Activated CD4-positive, CD25-positive, alpha-beta regulatory T cell treated with anti-CD3 and anti-CD28 coated beads, Interleukin-2, amount 50 U/mL, for 24 hours (primary cell): Measurements from ENCODE around the gene ZNF25.
"Not testable (repeated sequence)": the region's sequence is repeated elsewhere in the genome, so short reads cannot be mapped to it uniquely, and the experiment has no call there.

Source experiments
- ATAC-seq, 2 donors: fragments of 150-1000 bp; cut with Tn5 transposase; one replicate each; pipeline ENCODE4 v1.10.0; 2021; ENCODE audit warnings: mild to moderate bottlenecking in 1 of 2, moderate library complexity in 1 of 2

The ZNF25 gene

DNA sequence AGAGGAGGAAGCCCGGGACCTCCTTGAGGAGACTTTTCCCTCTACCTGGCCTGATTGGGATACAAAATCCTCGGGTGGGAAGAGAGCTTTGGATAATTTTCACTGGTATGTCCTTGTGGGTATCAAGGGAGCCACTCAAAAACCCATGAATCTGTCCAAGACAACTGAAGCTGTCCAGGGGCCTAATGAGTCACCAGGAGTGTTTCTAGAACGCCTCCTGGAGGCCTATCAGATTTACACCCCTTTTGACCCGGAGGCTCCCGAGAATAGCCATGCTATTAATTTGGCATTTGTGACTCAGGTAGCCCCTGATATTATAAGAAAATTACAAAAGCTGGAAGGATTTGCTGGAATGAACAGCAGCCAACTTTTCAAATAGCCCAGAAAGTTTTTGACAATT lies 38.6 kb downstream of the ZNF25 start:
- ATAC-seq: no peak

DNA sequence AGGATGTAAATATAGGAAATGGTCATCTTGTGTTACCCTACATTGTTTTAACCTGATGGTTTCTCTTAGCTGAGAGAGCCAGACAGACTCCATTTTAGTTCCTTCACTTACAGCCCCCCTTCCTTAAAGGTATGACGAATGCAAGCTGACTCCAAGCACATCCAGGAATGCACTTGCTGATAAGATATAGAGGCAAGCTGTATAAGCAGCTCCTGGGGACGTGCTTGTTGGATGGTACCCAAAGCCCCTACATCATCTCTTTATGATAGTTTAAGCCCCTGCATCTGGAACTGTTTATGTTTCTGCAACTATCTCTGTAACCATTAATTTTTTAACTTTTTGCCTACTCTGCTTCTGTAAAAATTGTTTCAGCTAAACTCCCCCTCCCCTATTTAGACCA lies 41.7 kb downstream of the ZNF25 start:
- no peak for ATAC-seq

DNA sequence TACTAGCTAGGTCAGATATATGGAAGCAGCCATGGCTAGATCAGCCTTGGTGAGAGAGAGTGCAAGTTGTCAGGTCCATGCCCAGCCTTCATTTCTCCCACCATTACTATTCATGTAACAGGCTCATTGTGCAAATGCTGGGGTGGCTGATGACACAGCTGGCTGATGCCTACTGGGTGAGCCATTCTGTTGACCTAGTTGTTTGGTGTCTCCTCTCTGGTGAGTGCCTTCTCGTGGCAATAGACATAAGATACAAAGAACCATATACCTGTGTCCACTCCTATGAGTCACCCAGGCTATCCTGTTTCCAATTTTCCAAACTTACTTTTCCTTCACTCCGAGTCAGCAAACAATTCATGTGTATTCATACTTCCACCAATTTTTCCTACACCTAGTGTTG lies 46.0 kb downstream of the ZNF25 start:
- no peak for ATAC-seq

DNA sequence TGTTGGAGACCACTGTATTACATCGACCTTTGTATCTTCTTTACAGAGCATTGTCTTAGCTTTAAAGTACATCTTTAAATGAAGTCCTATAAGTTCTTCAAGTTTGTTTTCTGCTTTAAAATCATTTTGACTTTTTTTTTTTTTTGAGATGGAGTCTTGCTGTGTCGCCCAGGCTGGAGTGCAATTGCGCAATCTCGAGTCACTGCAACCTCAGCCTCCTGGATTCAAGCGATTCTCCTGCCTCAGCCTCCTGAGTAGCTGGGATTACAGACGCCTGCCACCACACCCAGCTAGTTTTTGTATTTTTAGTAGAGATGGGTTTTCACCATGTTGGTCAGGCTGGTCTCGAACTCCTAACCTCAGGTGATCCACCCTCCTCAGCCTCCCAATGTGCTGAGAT lies 68.3 kb downstream of the ZNF25 start:
- not testable (repeated sequence) for ATAC-seq

DNA sequence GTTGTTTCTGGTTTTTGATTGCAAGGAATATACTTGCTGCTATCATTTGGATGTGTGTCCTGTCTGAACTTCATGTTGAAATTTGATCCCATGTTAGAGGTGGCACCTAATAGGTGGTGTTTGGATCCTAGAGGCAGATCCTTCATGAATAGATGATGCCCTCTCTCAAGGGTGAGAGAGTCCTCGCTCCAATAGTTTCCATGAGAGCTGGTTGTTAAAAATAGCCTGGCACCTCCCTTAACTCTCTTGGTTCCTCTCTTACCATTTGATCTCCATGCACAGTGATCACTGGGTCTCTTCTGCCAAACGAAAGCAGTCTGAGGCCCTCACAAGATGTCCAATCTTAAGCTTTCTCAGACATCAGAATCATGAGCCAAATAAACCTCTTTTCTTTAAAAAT lies 70.1 kb downstream of the ZNF25 start:
- ATAC-seq: no peak
